ENCODE results near the gene CTTN.

CTTN gene

DNA sequence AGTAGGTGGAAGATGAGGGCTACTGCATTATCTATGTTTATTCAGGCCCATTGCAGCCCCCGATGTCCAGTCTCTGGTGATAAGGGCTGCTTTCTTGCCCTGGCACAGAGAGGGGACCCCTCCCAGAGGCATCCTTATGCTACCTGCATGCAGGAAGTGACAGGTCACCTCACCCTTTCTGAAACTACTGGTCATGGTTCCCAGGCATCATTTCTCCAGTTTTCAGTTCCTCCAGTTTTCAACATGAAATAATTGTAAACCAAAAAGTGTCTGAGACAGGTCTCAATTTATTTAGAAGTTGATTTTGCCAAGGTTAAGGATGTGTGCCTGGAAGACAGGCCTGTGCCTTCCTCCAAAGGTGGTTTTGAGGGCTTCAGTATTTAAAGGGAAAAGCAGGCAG is 57.0 kb downstream of the CTTN start:
- DNase-seq (ENCODE audit: low read depth) = no peak

DNA sequence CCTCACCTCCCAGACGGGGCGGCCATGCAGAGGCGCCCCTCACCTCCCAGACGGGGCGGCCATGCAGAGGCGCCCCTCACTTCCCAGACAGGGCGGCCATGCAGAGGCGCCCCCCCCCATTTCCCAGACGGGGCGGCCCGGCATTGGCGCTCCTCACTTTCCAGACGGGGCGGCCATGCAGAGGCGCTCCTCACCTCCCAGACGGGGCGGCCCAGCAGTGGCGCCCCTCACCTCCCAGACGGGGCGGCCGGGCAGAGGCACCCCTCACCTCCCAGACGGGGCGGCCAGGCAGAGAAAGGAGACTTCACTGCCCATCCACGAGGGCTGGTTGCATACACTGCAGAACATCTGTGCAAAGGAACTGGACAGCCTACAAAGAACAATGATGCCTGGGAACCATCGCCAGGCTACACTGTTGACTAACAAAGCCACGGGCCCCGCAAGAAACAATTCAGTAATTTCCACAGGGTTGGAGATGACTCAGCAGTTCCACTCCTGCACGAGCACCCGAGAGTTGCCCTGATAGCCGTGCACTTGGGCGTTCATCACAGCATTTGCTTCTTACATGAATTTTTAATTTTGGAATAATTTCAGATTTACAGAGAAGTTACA is 58.7 kb downstream of the CTTN start:
- no peak for DNase-seq (ENCODE audit: low read depth)

DNA sequence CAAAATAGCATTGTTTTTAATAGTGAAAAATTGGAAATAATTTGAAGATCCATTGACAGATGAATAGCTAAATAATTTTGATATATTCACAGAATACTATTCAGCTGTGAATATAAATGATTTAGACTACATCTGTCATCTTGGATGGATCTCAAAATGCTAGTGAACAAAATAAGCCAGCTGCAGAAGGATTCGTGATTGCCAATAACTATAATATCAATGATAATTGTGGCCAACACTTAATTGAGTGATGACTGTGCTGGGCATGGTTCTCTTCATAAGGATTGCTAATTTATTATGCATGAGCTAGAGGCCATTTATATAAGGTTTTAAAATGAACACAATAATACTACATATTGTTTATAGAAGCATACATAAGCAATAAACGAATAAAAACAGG is 60.4 kb downstream of the CTTN start:
- no peak for DNase-seq (ENCODE audit: low read depth)

DNA sequence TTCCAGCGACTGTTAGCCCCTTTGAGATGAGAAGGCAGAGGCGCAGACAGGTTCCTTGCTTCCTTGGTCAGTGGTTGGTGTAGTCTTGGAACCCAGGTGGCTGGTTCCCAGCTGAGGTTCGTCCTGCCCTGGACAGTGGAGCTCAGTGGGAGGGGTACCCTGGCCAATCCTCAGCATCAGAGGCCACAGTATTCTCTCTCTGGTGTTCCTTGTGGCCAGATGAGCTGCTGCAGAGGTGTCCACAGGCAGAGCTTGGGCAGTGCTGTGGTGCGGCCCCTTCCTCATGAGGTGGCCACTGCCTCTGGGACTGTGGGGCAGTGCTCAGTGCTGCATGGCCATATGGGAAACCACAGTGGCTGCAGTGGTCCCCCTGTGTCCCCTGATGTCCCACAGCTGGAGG is 61.8 kb downstream of the CTTN start:
- DNase-seq (ENCODE audit: low read depth) = no peak

DNA sequence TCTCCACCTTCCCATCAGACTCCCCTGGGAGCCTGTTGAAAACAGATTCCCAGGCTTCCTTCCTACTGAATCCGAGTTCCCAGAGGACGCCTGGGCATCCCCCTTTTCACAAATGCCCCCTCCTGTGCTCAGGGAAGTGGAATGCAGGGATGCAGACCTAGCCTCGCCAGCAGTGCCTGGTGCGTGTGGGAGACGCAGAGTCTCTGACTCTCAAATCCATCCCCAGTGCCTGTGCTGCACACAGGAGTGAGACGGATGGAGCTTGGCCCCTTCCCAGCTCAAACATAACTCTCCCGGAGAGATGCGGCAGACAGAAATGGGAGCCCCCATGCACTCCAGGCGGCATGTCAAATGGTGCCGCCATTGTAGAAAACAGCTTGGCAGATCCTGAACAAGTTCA is 62.6 kb downstream of the CTTN start:
- DNase-seq (ENCODE audit: low read depth) = no peak

DNA sequence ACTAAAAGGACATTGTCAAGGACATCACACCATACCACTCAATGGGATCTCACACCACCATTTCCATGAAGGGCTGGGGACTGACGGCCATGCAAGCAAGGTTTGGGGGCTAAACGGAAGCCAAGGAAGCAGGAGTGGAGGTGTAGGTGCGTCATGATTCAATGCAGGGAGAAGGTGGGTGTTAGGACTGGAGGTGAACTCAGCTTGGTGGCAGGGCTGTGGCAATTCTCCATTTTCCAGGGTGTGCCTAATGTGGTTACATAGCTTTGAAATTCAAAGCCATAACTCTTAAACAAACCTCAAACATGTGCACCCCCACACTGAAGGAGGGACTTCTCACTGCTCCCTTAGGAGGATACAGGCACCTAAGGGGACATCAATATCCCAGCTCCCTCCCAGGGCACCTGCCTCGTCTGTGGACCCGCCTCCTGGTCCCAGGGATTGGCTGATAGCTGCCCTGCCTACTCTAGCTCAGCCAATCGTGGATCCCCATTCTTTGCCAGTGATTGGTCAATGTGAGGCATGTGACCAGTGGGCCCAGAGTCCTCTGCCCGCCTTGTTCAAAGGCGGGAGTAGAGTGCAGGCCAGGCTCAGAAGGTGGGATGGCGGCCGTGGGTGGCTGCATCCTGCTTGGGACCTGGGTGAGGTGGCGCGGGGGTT is 64.6 kb downstream of the CTTN start:
- no peak for DNase-seq (ENCODE audit: low read depth)

DNA sequence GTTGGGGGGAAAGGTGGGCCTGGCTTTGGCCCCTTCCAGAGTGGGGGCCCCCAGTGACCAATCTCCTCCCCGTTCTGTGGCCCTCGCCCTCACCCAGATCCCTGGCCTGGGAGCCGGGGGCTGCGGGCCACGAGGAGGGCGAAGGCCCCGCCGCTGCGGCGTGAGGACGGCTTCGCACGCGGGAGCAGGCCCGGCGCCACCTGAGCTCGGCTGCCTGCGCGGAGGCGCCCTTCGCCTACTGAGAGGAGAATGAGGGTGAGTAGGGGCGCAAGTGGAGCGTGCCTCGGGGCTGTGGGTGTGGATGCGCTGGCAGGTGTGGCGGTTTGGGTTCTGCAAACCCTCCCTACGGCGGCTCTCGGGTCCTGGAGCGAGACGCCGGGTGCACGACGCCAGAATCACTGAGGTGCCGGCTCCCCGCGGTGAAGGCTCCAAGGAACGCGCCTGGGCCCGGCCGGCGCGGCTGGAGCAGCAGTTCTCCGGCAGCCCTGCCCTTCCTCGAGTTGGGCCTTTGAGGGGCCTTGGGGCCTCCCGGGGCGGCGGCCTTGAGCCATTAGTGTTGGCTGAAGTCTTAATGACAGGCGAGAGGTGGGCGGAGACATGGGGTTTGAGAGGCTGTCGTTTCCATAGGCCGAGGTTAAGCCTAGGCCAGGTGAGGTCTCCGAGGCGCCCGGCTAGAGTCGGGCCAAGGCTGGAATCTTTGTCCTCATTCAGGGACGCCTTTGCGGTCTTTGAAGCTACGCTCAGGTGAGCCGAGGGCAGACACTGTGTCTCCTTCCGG is 65.3 kb downstream of the CTTN start:
- no peak for DNase-seq (ENCODE audit: low read depth)

DNA sequence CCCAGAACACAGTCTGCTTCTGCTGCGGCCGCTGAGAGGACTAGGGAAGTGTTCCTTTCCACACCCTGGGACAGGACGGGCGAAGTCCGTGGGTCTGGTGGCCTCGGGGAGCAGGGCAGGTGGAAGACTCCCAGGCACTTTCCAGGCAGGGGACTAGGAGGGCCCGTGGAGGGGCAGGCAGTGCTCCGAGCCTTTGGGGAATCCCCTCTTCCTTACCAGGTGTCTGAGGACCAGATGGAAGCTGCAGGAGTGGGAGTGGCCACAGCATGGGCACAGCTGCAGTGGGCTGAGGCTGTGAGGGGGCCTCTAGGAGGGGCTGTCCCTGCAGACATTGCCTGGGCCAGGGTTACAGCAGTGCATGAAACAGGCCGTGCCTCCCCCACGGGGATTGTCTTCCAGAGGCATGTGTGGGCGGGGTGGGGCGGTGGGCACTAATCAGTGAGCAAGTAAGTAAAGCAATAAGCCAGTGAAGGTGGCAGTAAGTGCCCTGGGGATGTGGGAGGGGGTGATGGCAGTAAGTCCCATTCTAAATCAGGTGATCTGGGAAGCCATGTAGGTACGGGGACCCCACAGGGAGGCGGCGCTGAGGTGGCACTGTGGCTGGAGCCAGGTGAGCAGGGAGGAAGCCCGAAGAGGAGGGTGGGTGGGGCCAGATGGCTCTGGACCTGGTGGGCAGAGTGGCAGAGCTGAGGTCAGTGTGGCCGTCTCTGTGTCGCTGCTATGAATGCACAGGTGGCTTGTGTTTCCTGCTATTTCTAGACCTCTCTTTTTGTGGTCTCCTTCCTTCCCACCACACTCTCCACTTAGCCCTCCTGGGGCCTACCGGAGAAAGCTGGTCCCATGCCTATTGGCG is 66.4 kb downstream of the CTTN start:
- DNase-seq (ENCODE audit: low read depth) = no peak

DNA sequence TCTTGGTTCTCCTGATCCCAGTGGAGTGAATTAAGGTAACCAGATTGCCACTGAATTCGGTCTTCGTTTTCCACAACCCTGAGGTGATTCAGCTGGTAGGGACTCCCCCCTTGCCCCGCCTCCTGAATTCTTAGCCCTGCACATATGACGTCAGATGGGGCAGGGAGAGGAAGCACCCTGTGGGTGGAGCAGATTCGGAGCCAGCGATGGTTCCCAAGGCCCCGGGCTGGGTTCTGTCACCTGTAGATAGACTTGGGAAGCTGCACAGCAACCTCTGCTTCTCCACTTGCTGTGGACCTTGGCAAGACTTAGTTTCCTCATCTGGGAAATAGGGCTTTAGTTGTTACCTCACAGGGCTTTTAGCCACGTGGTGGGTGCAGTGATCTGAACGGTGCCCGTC is 67.8 kb downstream of the CTTN start:
- DNase-seq (ENCODE audit: low read depth) = peak; percentile 9

DNA sequence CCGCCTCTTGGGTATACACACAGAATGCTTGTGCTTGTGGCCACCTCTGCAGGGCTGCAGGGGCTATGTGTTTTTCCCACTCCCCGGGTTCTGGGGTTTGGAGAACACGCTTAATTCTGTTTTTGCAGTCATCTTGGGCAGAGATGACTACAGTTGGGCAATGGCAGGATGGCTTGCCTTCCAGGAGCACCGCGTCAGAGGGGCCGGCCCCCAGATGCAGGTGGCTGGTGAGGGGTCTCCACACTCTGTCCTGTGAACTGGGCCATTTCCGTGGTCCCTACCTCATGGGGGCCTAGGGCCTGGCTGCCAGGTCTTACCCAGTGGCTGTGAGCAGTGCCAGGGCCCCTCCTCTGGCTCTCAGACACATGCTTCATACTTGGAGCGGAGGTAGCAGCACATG is 68.3 kb downstream of the CTTN start:
- no peak for DNase-seq (ENCODE audit: low read depth)

DNA sequence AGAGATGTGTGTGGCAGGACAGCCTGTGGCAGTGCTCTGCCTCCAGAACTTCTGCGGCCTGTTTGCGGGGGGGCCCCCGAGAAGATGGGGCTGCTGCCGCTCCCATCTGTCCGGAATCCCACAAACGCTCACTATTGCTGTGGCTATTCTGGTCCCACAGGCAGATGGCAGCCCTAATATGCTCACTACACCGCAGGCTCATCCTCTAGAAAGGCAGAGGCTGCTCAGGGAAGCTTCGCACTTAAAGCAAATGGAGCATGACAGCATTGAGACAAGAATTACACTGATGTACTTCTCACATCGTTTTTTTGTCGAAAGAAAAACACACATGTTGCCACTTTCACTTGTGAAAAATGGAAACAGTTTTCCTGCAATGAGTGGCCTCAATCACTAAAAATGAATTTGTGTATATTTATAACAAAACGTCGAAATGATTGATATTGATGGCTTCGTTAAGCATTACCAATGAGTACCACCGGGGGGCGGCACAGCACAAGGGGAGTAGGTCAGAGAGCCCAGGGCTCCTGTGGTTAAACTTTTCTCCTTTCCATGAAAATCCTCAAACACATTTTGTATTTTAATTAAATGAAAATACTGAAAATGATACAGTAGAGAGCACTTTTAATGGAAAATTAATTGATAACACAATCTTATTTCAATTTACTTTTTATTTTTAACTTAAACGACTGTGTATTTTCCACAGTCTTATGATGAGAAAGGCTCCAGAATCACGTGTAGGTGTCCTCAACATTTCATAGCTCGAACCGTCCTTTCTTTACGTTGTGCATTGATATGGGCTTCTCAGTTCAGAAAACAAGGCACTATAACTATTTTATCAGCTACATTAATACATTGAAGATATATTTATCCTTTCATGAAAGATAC is 69.1 kb downstream of the CTTN start:
- peak; percentile 20 for DNase-seq (ENCODE audit: low read depth)

DNA sequence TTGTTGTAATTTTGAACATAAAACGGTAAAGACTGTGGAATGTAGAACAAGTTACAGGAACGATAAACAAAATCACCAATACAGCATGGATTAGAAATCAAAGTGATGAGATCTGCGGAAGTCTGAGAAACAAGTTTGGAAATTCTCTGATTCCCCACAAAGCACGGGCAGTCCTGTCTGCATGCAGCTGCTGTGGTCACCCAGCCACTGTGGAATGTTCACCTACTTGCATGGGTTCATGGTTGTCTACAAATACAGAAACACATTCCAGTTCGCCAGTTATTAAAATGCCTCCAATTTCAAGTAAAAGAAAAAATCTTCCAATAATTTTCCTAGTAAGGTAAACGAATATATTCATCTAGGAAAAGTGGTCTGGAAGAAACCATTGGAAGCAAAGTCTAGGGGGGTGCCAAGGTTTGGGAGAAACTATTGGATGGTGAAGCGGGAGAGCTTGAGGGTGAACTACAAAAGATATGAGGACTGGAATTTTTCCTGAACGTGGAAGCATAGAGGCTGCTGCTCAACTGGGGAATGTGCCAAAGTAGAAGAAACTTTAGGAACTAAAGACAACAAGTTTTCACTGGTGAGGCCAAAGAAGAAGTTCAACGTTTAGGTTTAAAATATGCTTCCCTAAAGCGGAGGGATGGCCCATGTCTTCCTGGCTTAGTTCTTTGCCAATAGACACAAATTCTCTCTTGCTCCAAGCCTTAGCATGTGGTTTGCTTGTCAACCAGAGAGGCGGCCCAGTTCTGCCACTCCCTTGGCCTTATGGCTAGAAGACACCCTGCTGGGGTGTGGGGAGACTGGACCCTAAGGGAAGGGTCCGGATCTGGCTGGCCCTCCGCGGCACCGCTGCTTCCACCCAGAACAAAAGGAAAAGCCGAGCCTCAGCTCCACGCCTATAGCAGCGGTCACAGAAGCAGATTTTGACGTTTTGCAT is 70.2 kb downstream of the CTTN start:
- no peak for DNase-seq (ENCODE audit: low read depth)

DNA sequence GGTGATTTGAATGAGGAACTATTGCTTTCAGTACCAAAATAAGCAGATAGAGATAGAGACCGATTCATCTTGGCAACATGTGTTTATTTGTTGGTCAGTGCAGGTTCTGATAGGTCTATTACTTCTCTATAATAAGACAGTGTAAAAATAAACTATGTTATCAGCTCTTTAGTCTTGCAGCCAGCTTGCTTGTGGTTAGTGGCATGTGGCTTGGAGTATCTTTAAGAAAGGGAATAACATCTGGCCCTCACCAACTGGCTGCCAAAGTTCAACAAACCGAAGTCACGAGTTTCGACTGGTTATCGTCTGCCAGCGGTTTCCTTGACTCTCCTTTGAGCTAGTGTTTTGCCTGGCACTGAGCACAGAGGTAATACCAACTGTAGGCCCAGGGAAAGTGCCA is 71.8 kb downstream of the CTTN start:
- DNase-seq (ENCODE audit: low read depth) = no peak

DNA sequence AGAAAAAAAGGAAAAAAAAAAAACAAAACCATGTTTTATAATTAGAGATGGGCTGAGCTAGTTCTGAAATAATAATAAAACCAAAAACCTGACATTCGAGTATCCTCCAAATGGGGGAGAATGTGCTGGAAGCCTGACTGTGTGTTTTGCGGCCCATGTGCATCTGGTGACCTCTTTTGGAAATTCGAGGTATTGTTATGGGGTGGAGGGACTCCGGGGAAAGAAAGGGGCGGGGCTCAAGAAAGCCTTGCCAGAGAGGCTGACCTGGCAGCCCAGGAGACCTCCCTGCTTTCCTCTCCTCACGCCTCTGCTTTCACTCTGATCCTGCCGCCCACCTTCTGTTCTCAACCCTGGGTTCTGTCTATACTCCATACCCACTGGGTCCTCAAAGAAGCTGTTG is 72.9 kb downstream of the CTTN start:
- no peak for DNase-seq (ENCODE audit: low read depth)

DNA sequence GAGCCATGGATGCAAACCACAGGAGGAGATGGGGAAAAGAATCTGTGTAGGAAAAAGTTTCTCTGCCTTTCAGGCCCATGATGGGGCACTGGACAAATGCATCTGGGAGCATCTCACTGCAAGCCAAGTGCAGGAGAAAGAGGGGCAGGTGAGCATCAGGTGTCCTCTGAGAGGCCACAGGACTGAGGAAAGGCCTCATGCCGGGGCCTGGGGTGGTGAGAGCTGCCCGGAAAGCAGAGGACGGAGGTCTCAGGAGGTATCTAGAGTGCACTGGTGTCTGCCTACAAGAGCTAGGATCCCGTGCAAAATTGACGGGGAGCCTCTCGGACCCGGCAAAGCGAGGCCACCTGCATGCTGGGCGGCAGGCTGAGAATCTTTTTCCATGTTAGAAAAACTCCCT is 73.9 kb downstream of the CTTN start:
- no peak for DNase-seq (ENCODE audit: low read depth)

DNA sequence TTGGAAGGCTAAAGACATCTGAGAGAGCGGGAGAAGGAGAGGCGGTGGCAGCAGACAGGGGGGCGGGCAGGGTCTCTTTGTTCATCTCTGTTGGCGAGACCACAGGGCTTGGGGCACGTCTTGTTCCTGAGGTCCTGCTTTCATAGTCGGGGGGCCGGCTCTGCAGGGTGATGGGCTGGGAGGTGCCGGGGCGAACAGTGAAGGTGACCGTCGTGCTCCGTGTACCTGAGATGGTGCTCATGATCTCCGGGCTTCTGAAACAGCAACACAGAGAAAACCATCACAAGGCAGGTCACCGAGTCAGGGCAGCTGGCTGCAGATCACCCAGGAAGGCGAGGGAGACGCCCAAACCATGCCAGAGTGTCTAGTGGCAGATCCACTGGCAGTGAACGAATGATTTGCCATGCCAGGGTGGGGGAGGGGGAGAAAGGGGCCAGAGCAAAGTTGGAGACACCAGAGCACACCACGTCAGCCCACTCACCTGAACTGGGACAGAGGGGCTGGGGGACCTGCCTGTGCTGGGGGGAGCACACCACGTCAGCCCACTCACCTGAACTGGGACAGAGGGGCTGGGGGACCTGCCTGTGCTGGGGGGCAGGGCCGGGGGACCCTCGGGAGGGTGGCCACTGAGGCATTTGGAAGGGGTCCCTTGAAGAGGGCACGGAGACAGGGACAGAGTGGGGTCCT is 75.0 kb downstream of the CTTN start:
- no peak for DNase-seq (ENCODE audit: low read depth)

DNA sequence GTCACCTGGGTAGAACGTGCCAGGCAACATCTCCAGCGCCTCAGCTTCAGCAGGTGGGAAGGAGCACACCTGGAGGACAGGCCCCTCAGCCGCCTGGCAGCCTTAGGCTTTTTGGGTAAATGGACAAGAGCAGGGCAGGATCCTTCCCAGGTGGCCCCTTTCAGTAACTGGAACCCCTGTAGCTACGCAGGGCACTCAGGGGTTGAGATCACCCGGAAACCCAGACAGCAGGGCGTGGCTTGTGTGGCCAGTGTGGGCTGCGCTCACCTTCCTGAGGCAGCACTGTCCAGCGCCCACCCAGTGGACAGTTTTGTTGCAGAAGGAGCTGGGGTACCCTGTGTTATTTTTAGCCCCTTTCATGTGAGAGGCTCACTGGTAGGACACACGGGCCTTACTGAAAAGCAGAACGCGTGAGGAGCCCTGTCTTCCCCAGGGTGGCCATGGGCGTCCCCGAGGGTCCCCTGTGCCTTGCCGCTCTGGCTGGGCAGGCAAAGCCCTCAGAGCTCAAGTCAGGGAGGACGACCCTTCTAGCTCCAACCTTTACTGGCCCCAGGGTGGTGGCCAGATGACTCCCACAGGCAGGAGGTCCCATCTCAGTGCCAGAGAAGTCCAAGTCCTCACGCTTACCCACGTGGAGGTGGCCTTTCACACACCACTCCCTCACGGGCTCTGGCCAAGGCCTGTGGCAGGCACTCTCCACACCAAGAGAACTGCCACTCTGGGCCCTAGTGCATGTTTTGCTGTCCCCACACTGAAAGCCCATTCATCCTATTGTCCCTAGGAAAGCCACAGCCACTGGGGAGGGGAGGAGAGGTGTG is 75.8 kb downstream of the CTTN start:
- DNase-seq (ENCODE audit: low read depth) = no peak

DNA sequence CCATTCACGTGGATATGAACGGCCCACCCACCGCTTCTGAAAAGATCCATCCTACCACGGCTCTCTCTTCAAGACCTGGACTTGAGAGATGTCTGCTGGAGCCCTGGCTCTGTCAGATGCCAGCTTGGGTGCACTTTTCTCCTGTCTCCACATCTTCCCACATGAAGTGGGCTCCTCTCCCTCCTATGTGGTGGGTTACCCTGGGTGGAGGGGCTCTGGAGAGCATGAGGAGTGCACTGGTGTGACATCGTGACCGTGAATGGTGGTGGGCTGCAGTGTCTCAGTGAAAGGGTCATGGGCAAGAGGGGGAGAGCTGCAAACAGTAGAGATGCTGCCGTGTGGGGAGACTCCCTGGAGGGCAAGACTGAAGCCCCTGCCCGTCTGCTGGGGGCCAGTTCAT is 76.4 kb downstream of the CTTN start:
- no peak for DNase-seq (ENCODE audit: low read depth)

DNA sequence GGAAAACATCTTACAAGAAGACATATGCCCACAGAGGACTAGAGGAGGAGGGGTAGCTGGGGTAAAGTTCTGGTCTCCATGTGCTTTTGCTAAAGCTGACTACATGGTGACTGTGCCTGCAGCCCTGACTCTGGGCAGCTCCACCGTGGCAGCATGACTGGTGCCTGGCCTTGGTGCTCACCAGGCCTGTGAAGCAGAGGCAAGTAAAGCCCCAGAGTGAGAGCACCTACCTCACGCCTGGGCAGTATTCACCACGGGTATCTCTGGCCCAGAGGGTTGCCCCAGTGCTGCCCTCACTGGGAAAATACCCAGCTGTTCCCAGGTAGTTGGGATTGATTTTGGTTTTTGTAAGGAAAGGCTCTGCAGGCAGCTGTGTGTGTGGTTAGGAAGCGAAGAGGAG is 78.3 kb downstream of the CTTN start:
- no peak for DNase-seq (ENCODE audit: low read depth)
